ENCODE measurements around the gene DLGAP3. TPM values are rescaled to one million over a fixed set of nuclear protein-coding genes. Genes with fewer than 3 reads are reported as not detected.

The DLGAP3 gene
- total RNA-seq, 4 donors from 2014 or later, result 0.18 to 0.19 TPM; not detected in 2

DNA sequence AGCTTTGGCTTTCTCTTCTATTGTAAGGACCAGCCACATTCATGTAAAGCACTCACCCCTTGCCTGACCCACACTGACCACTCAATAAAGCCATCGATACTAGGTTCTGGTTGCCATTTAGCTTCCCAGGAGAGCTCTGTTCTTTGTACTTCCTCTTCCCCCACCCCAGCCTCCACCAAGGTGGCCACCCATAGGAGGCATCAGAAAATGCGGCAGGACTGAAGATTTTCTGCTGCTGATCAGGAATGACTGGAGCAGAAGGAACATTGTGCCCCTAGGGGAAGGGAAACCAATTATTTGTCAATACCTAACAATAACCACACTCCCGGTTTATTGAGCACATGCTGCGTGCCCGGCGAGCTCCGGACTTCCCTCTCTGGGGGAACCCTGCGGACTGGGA lies 64.7 kb downstream of the DLGAP3 start:
- no peaks in the 10 kb centered on the region for H3K36me3 ChIP-seq
- WGBS, 2 donors, result 61 to 92% methylated on average over 6 to 7 of the region's 8 CpGs
- H3K27ac ChIP-seq, result no peak overlapping the region
- no peak for TF ChIP-seq POLR2A (IDR thresholded peaks at IDR 0.05)
- TF ChIP-seq, protein P1, sequence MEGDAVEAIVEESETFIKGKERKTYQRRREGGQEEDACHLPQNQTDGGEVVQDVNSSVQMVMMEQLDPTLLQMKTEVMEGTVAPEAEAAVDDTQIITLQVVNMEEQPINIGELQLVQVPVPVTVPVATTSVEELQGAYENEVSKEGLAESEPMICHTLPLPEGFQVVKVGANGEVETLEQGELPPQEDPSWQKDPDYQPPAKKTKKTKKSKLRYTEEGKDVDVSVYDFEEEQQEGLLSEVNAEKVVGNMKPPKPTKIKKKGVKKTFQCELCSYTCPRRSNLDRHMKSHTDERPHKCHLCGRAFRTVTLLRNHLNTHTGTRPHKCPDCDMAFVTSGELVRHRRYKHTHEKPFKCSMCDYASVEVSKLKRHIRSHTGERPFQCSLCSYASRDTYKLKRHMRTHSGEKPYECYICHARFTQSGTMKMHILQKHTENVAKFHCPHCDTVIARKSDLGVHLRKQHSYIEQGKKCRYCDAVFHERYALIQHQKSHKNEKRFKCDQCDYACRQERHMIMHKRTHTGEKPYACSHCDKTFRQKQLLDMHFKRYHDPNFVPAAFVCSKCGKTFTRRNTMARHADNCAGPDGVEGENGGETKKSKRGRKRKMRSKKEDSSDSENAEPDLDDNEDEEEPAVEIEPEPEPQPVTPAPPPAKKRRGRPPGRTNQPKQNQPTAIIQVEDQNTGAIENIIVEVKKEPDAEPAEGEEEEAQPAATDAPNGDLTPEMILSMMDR (IDR thresholded peaks at IDR 0.05), result no peak
- H3K27me3 ChIP-seq, result no peaks in the 10 kb centered on the region
- intact Hi-C loops (cut with DNase I), result no loop called here
- no peak overlapping the region for H3K4me3 ChIP-seq
- peaks cover 5 to 30% (median 17%) of the 10 kb centered on the region in 3 donors for H3K4me1 ChIP-seq
- no peak for DNase-seq
- H3K9me3 ChIP-seq, result no peaks in the 10 kb centered on the region

DNA sequence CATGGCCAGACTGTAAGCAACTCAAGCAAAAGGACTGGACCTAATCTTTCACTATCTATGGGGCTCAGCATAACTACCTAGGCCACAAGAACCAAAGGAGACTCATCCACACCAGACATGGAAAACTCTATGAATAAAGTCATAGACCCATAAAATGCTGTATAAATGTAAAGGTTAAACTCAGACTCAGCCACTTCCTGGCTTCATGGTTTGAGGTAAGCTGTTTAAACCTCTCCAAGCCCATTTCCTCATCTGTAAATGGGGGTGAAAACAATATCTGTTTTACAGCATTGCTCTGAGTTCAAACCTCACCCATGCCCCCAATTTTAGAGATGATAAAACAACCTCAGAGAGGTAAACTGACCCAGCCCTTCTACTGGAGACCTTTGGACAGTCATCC lies 65.9 kb downstream of the DLGAP3 start:
- H3K4me1 ChIP-seq, result peaks cover 12 to 37% (median 21%) of the 10 kb centered on the region in 3 donors
- DNase-seq, result no peak
- no peaks in the 10 kb centered on the region for H3K9me3 ChIP-seq
- H3K4me3 ChIP-seq, result no peak overlapping the region
- no peaks in the 10 kb centered on the region for H3K27me3 ChIP-seq
- H3K36me3 ChIP-seq, result no peaks in the 10 kb centered on the region
- no peak overlapping the region for H3K27ac ChIP-seq
- intact Hi-C loops (cut with DNase I), result no loop called here
- TF ChIP-seq, protein P1 (IDR thresholded peaks at IDR 0.05), result no peak
- no peak for TF ChIP-seq POLR2A (IDR thresholded peaks at IDR 0.05)

DNA sequence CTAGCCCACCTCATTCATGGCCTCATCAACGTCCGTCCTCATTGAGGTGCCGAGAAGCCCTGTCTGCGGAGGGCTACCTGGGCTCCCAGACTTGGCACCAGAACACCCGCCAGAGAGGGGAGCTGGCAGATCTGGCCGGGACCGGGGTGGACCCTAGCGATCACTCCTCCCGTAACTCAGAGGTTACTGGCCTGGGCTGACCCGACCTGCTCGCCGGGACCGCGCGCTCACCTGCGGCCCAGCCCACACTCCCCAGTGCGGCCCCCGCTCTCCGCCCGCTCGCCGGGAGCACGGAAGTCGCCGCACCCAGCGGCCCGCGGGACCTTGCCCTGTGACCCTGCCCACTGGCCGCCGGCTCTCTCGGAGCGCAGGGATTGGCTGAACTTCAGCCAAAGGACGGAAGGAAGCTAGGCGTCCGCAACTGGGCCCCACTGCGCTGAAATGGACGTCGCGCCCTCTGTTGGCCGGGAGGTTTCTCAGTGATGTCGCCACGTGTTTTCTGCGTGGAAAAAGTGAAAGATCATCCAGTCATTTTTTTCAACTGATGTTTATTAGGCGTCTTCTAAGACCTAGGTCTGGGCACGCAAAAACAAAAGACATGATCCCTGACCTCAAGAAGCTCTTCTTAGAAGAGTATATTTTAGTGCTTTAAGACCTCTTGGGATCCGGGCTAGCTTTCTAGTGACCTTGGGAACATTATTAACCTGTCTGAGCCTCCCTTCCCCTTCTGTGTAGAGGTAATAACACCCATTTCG lies 69.8 kb downstream of the DLGAP3 start, which contains the start of gene SMIM12:
TSS of gene SMIM12 (minus strand) at position 304 of the 755 bp plus-strand sequence. CDS start 3,772 bp downstream, outside the sequence.
- H3K27me3 ChIP-seq, result no peaks in the 10 kb centered on the region
- peak within 1 kb of the TSS; percentile 83 to 98 (median 90) for H3K4me3 ChIP-seq
- peak within 1 kb of the TSS; percentile 91 to 96 (median 94) for H3K27ac ChIP-seq
- WGBS, 2 donors, result 2 to 3% methylated on average over 15 to 22 of the region's 47 CpGs
- peaks cover 16 to 54% (median 32%) of the 10 kb centered on the region in 3 donors for H3K4me1 ChIP-seq
- peaks cover 4 to 20% (median 7%) of the 10 kb centered on the region in 3 donors for H3K36me3 ChIP-seq
- intact Hi-C loops (cut with DNase I), result no loop called here
- peak; percentile 56 for DNase-seq
- peak in 3 of 4 donors; percentile 80 to 93 (median 92) for TF ChIP-seq POLR2A (IDR thresholded peaks at IDR 0.05)
- TF ChIP-seq, protein P1 (IDR thresholded peaks at IDR 0.05), result peak; percentile 78 to 97 (median 82)
- H3K9me3 ChIP-seq, result no peaks in the 10 kb centered on the region

DNA sequence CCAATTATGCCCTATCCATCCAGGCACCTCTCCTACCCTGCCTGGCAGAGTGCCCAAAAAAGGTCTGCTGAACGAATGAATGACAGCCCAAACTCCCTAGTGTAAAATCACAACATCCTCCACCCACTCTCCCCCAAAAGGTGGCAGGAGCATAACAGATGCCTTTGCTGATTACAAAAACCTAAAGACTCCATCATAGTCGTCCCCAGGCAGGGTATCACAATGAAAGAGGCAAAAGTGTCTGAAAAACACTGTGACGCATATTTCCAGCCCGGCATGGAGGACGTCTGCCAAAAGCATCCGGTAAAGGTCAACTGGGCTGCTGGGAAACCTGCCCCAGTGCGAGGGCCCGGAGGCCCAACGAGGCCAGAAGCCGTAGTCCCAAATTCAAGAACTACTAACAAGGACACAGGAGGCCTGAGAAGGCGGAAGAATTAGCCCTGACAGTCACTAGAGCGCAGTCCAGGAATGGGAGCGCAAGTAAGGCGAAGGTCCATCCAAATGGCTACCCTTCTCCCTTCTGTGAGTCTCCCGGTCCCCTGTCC lies 70.5 kb downstream of the DLGAP3 start:
- no peak for TF ChIP-seq POLR2A (IDR thresholded peaks at IDR 0.05)
- TF ChIP-seq, protein P1 (IDR thresholded peaks at IDR 0.05), result no peak
- peak overlapping the region; percentile 83 to 98 (median 90) for H3K4me3 ChIP-seq
- H3K27ac ChIP-seq, result peak overlapping the region; percentile 91 to 96 (median 94)
- H3K36me3 ChIP-seq, result peaks cover 7 to 27% (median 8%) of the 10 kb centered on the region in 3 donors
- H3K27me3 ChIP-seq, result no peaks in the 10 kb centered on the region
- no peak for DNase-seq
- H3K4me1 ChIP-seq, result peaks cover 16 to 59% (median 32%) of the 10 kb centered on the region in 3 donors
- no peaks in the 10 kb centered on the region for H3K9me3 ChIP-seq
- intact Hi-C loops (cut with DNase I), result no loop called here
- 0 to 3% methylated on average over 10 to 12 of the region's 15 CpGs for WGBS, 2 donors

DNA sequence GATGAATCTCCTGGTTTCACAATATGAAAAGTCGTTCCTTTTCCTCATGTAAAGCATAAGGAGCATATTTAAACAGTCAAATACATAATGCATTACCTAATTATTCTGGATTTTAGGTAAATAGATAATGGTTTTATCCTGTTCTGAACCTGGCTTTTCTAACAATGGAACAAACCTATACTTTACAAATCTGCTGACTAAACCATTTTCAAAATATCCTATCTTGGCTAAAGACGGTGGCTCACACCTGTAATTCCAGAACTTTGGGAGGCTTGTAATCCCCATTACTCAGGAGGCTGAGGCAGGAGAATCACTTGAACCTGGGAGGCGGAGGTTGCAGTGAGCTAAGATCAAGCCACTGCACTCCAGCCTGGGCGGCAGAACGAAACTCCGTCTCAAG lies 72.8 kb downstream of the DLGAP3 start:
- Histone ChIP-seq H3K4me3 (no peak overlapping the region), H3K4me1 (peaks cover 16 to 79% (median 47%) of the 10 kb centered on the region in 3 donors), H3K27ac (no peak overlapping the region), H3K36me3 (peaks cover 7 to 38% (median 8%) of the 10 kb centered on the region in 3 donors), H3K9me3 (no peaks in the 10 kb centered on the region), H3K27me3 (no peaks in the 10 kb centered on the region)
- 91% methylated on average over 6 of the region's 6 CpGs for WGBS, 2 donors
- no peak for DNase-seq
- intact Hi-C loops (cut with DNase I), result no loop called here
- TF ChIP-seq POLR2A (IDR thresholded peaks at IDR 0.05), result no peak
- TF ChIP-seq, protein P1 (IDR thresholded peaks at IDR 0.05), result no peak
